GM12878 (cell line): ENCODE results near the gene SIGLEC6. TPM values are rescaled to one million over a fixed set of nuclear protein-coding genes. Genes with fewer than 3 reads are reported as not detected.

Experiments used
- ATAC-seq: fragments of 200-7000 bp; cut with Tn5 transposase; 3 replicates; pipeline ENCODE4 v1.9.1; 2020; ENCODE audit warnings: mild to moderate bottlenecking, moderate library complexity
- BruUV-seq: library from RNA; stranded (reverse); fragments of 400-500 nt; replicated peaks from 2 replicates; lab custom pipeline; 2021; lab: Mats Ljungman, UMichigan
- CTCF ChIA-PET: fragments of 300-600 bp; sonication (Branson Sonifier 250); formaldehyde crosslinking; extraction: SDS; loops from one replicate; lab custom pipeline; 2021; ENCODE audit warnings: inconsistent platforms; lab: Yijun Ruan, JAX
- POLR2A ChIA-PET: fragments of 350-600 bp; formaldehyde crosslinking; extraction: SDS; loops from one replicate; lab custom pipeline; 2021; ENCODE audit warnings: inconsistent platforms; lab: Charles Lee
- RAD21 ChIA-PET: fragments of 300-600 bp; sonication (Branson Sonifier 250); formaldehyde crosslinking; loops from one replicate; lab custom pipeline; 2023; ENCODE audit warnings: antibody characterized with exemption; ENCODE audit not compliant: unreplicated experiment; lab: Charles Lee
- SMC1A ChIA-PET: fragments of 300-600 bp; sonication (Branson Sonifier 250); formaldehyde crosslinking; loops from one replicate; lab custom pipeline; 2023; ENCODE audit not compliant: unreplicated experiment, uncharacterized antibody; lab: Charles Lee
- DNase-seq: peaks from one replicate; pipeline ENCODE4 v3.0.0-alpha.2; 2011; ENCODE audit warnings: low read depth, low spot score
- FAIRE-seq: peaks from 3 replicates; lab custom pipeline; 2011; peaks lifted over from hg19 to GRCh38; lab: Jason Lieb, UNC
- H2AFZ ChIP-seq: 2 replicates; pipeline ENCODE4 v1.6.0; 2011; ENCODE audit warnings: low read depth, low read length, control low read depth; ENCODE audit not compliant: control insufficient read depth
- H3K27ac ChIP-seq: 2 replicates; pipeline ENCODE4 v1.5.1; 2011; ENCODE audit warnings: control low read depth; ENCODE audit not compliant: control insufficient read depth, insufficient read depth
- H3K27me3 ChIP-seq, 2 experiments: replicated peaks in 1 of 2; 2 replicates each; pipeline versions ENCODE4 v1.6.0 to v1.6.1; 2011; ENCODE audit warnings: low read length in 1 of 2; ENCODE audit not compliant: control insufficient read depth in 2 of 2, insufficient read depth in 2 of 2
- H3K36me3 ChIP-seq, 2 experiments: 2 replicates each; pipeline ENCODE4 v1.5.1; 2011; ENCODE audit warnings: low read length in 1 of 2; ENCODE audit not compliant: control insufficient read depth in 2 of 2, insufficient read depth in 2 of 2
- H3K4me1 ChIP-seq: 2 replicates; pipeline ENCODE4 v1.6.1; 2011; ENCODE audit warnings: mild to moderate bottlenecking, low read length, moderate library complexity, mixed read lengths; ENCODE audit not compliant: control insufficient read depth, insufficient read depth
- H3K4me2 ChIP-seq: 2 replicates; pipeline ENCODE4 v1.6.0; 2011; ENCODE audit warnings: control low read depth; ENCODE audit not compliant: control insufficient read depth, insufficient read depth
- H3K4me3 ChIP-seq: fragments of 200-600 bp; sonication (generic); 2 replicates; pipeline ENCODE4 v1.5.1; 2016
- H3K79me2 ChIP-seq: 2 replicates; pipeline ENCODE4 v1.6.0; 2011; ENCODE audit warnings: low read length; ENCODE audit not compliant: control insufficient read depth, insufficient read depth
- H3K9ac ChIP-seq: 2 replicates; pipeline ENCODE4 v1.8.0; 2011; ENCODE audit warnings: low read length, control low read depth, mixed read lengths; ENCODE audit not compliant: control insufficient read depth, insufficient read depth
- H3K9me3 ChIP-seq: replicated peaks from 3 replicates; pipeline ENCODE4 v1.5.1; 2011; ENCODE audit warnings: mild to moderate bottlenecking, low read length; ENCODE audit not compliant: control insufficient read depth, insufficient read depth
- H4K20me1 ChIP-seq: 2 replicates; pipeline ENCODE4 v1.6.0; 2011; ENCODE audit not compliant: control insufficient read depth, insufficient read depth
- BMI1 ChIP-seq: fragments of 450-650 bp; IDR thresholded peaks from 2 replicates; pipeline ENCODE4 v1.6.1; 2016; ENCODE audit warnings: mild to moderate bottlenecking, moderate library complexity, borderline replicate concordance
- DPF2 ChIP-seq: fragments of 450-650 bp; IDR thresholded peaks from 2 replicates; pipeline ENCODE4 v1.6.1; 2017; ENCODE audit warnings: mild to moderate bottlenecking
- ELK1 ChIP-seq: IDR thresholded peaks from 2 replicates; pipeline ENCODE4 v1.6.1; 2012; ENCODE audit warnings: low read depth, low read length, improper control_type of control experiment
- FOXM1 ChIP-seq: IDR thresholded peaks from 2 replicates; pipeline ENCODE4 v1.6.1; 2012; ENCODE audit warnings: low read depth, mild to moderate bottlenecking, inconsistent platforms, low read length, moderate library complexity
- GATAD2B ChIP-seq: fragments of 450-650 bp; conservative IDR thresholded peaks from 2 replicates; pipeline ENCODE4 v1.6.1; 2017; ENCODE audit warnings: low read depth, mild to moderate bottlenecking, moderate library complexity
- IRF3 ChIP-seq: fragments of 450-650 bp; IDR thresholded peaks from 2 replicates; pipeline ENCODE4 v1.6.1; 2014; ENCODE audit warnings: mild to moderate bottlenecking
- IRF5 ChIP-seq: fragments of 450-650 bp; IDR thresholded peaks from 2 replicates; pipeline ENCODE4 v1.6.1; 2017; ENCODE audit warnings: borderline replicate concordance
- MEF2A ChIP-seq: IDR thresholded peaks from 2 replicates; pipeline ENCODE4 v1.6.1; 2011; ENCODE audit warnings: low read depth, mild to moderate bottlenecking, low read length, moderate library complexity; ENCODE audit not compliant: insufficient read depth
- MLLT1 ChIP-seq: fragments of 450-650 bp; IDR thresholded peaks from 2 replicates; pipeline ENCODE4 v1.6.1; 2016; ENCODE audit warnings: mild to moderate bottlenecking
- MTA2 ChIP-seq: fragments of 450-650 bp; IDR thresholded peaks from 2 replicates; pipeline ENCODE4 v1.6.1; 2016; ENCODE audit warnings: low read depth, mild to moderate bottlenecking, moderate library complexity
- NFXL1 ChIP-seq: fragments of 450-650 bp; IDR thresholded peaks from 2 replicates; pipeline ENCODE4 v1.6.1; 2017; ENCODE audit warnings: antibody characterized with exemption, mild to moderate bottlenecking, borderline replicate concordance
- RELA ChIP-seq: fragments of 450-650 bp; IDR thresholded peaks from 2 replicates; pipeline ENCODE4 v1.8.0; 2014; ENCODE audit warnings: borderline replicate concordance; ENCODE audit not compliant: partially characterized antibody
- RFX5 ChIP-seq: IDR thresholded peaks from 2 replicates; pipeline ENCODE4 v1.6.1; 2011; ENCODE audit warnings: low read depth, low read length, improper control_type of control experiment
- RUNX3 ChIP-seq: IDR thresholded peaks from 2 replicates; pipeline ENCODE4 v1.6.1; 2012; ENCODE audit warnings: low read length, inconsistent platforms
- SPI1 ChIP-seq: IDR thresholded peaks from 2 replicates; pipeline ENCODE4 v1.6.1; 2011; ENCODE audit warnings: low read depth, mild to moderate bottlenecking, low read length, moderate library complexity, borderline replicate concordance; ENCODE audit not compliant: insufficient read depth
- SREBF1 ChIP-seq: IDR thresholded peaks from 2 replicates; pipeline ENCODE4 v1.6.1; 2012; ENCODE audit warnings: mild to moderate bottlenecking, low read length
- STAT1 ChIP-seq: fragments of 450-650 bp; conservative IDR thresholded peaks from 2 replicates; pipeline ENCODE4 v1.6.1; 2014; ENCODE audit warnings: antibody characterized with exemption, mild to moderate bottlenecking
- YBX1 ChIP-seq: fragments of 450-650 bp; IDR thresholded peaks from 2 replicates; pipeline ENCODE4 v1.6.1; 2016; ENCODE audit warnings: antibody characterized with exemption
- YY1 ChIP-seq: IDR thresholded peaks from 2 replicates; pipeline ENCODE4 v1.6.1; 2011; ENCODE audit warnings: low read depth, mild to moderate bottlenecking, low read length
- ZNF207 ChIP-seq: fragments of 450-650 bp; IDR thresholded peaks from 2 replicates; pipeline ENCODE4 v1.6.1; 2014; ENCODE audit warnings: antibody characterized with exemption, mild to moderate bottlenecking, borderline replicate concordance
- WGBS: methylation state at CpG from one replicate; pipeline ENCODE4 v1.1.6; 2016; ENCODE audit warnings: low lambda C conversion rate; ENCODE audit not compliant: insufficient replicate concordance, insufficient coverage; ENCODE audit errors: missing lambda C conversion rate; 5-methylcytosine and 5-hydroxymethylcytosine counted together
- in situ Hi-C: fragments of 300-500 bp; cut with MboI; formaldehyde crosslinking; loops from 9 replicates; pipeline ENCODE4 v1.14.3; 2018; ENCODE audit warnings: mixed read lengths
- intact Hi-C: fragments of 100-400 bp; cut with micrococcal nuclease; formaldehyde crosslinking; loops from one replicate; pipeline ENCODE4 v1.14.2; 2022; ENCODE audit not compliant: unreplicated experiment
- polyA plus RNA-seq, 11 experiments: library from polyadenylated mRNA; depleted of rRNA in 4 of 11; unstranded in 6 of 11; stranded (reverse) in 5 of 11; fragments of >200 nt; fragmentation: Nextera tagmentation in 4 of 11; fragmentation: Illumina TruSeq in 1 of 11; extraction: Ambion mirVana in 4 of 11; extraction: Trizol in 1 of 11; gene quantifications; 1 replicate in 1 of 11; 2 replicates in 10 of 11; pipeline versions ENCODE4 v1.2.1 to v1.2.3, GENCODE V29; 2011 to 2016; ENCODE audit warnings: inconsistent platforms in 2 of 11, missing spikeins in 2 of 11, low read depth in 1 of 11
- total RNA-seq, 4 experiments: library from RNA; depleted of rRNA in 3 of 4; stranded (reverse); fragments of >200 nt in 3 of 4; fragmentation: Illumina TruSeq in 1 of 4; extraction: Trizol in 1 of 4; gene quantifications; 2 replicates each; pipeline versions ENCODE4 v1.2.1 to v1.2.3, GENCODE V29; 2013 to 2021

SIGLEC6 gene
- total and polyA plus RNA-seq, 10 of the 15 experiments (the other 5 are each of a cell fraction or from before 2014, with no cell fraction given), result 0.08 to 0.40 (median 0.27) TPM; not detected in 2

- TF ChIP-seq FOXM1 (no peak), ZNF207 (no peak), GATAD2B (no peak), YY1 (no peak), IRF5 (no peak), NFXL1 (no peak), BMI1 (no peak)
- TF ChIP-seq, all 136 proteins: peak for 0
Measured at GRCh38 chr19:51488491-51488890, 43.0 kb downstream of the SIGLEC6 start (continued).

GRCh38 chr19:51485960-51486660 lies 45.4 kb downstream of the SIGLEC6 start:
- CTCF ChIA-PET, result interaction anchor here (0.6 to 1.3 kb wide), 4 partner anchors 13 to 175 kb away, joined by 3 to 4 read pairs (median 3); no protein-coding TSS in a partner anchor
- Histone ChIP-seq H3K4me3 (no peak overlapping the region), H3K4me2 (no peak overlapping the region), H2AFZ (no peak overlapping the region), H3K27ac (no peak overlapping the region), H3K36me3 (no peaks in the 10 kb centered on the region), H3K4me1 (no peaks in the 10 kb centered on the region), H4K20me1 (no peaks in the 10 kb centered on the region), H3K9me3 (no peaks in the 10 kb centered on the region), H3K79me2 (no peaks in the 10 kb centered on the region), H3K27me3 (peaks cover 0 to 4% of the 10 kb centered on the region in 2 experiments; a peak in 2 of 4 replicates), H3K9ac (no peak overlapping the region)
- intact Hi-C loops, result no loop called here
- ATAC-seq (no peak), DNase-seq (no peak), FAIRE-seq (no peak)
- BruUV-seq, result no TSS peak
- RAD21 ChIA-PET, result no interaction called here
- POLR2A ChIA-PET, result no interaction called here
- in situ Hi-C loops, result no loop called here
- SMC1A ChIA-PET, result no interaction called here
- 16% methylated on average over 5 of the region's 5 CpGs for WGBS
- TF ChIP-seq IRF3 (no peak), SPI1 (no peak), MLLT1 (no peak), YBX1 (no peak), DPF2 (no peak), RUNX3 (no peak), STAT1 (no peak), ELK1 (no peak), RELA (no peak), RFX5 (no peak), MEF2A (no peak), MTA2 (no peak), BMI1 (no peak), SREBF1 (no peak)
